Activated naive CD8-positive, alpha-beta T cell treated with anti-CD3 and anti-CD28 coated beads, Interleukin-2, amount 10 ng/mL, durations not matched to agents 7 days and 5 days (primary cell): ENCODE data around the gene MMRN1. TPM values are rescaled to one million over a fixed set of nuclear protein-coding genes. Genes with fewer than 3 reads are reported as not detected.

Source experiments
- ATAC-seq: fragments of 150-1000 bp; cut with Tn5 transposase; one replicate; pipeline ENCODE4 v1.10.0; 2021; ENCODE audit warnings: low read depth, moderate library complexity
- POLR2A ChIA-PET: fragments of 350-600 bp; sonication (Branson Sonifier 250); formaldehyde crosslinking; loops from one replicate; lab custom pipeline; 2021; ENCODE audit warnings: antibody characterized with exemption; lab: Charles Lee
- DNase-seq: peaks from one replicate; pipeline ENCODE4 v3.0.0; 2021
- H3K27ac Mint-ChIP-seq: one replicate; pipeline ENCODE4 v1.8.0; 2022; ENCODE audit warnings: mild to moderate bottlenecking, mixed read lengths
- H3K27me3 Mint-ChIP-seq: one replicate; pipeline ENCODE4 v1.8.0; 2022; ENCODE audit warnings: mild to moderate bottlenecking, moderate library complexity, mixed read lengths
- H3K36me3 Mint-ChIP-seq: one replicate; pipeline ENCODE4 v1.8.0; 2021; ENCODE audit warnings: mild to moderate bottlenecking, mixed read lengths
- H3K4me1 Mint-ChIP-seq: one replicate; pipeline ENCODE4 v1.8.0; 2021; ENCODE audit warnings: mixed read lengths
- H3K4me3 Mint-ChIP-seq: one replicate; pipeline ENCODE4 v1.8.0; 2022; ENCODE audit warnings: mild to moderate bottlenecking, moderate library complexity, mixed read lengths
- H3K9me3 Mint-ChIP-seq: one replicate; pipeline ENCODE4 v1.8.0; 2021; ENCODE audit warnings: mixed read lengths
- total RNA-seq, 2 experiments: library from RNA; stranded (reverse); gene quantifications; one replicate each; pipeline ENCODE4 v1.2.3, GENCODE V29; 2021

The MMRN1 gene
- total RNA-seq, 2 experiments from 2014 or later = 0.28 to 0.43 TPM

GRCh38 chr4:89929425-89930159 is 34.9 kb downstream of the MMRN1 start:
- Mint-ChIP-seq H3K27ac (peak overlapping the region; percentile 44), H3K4me3 (peak overlapping the region; percentile 63), H3K9me3 (peaks cover 6% of the 10 kb centered on the region), H3K27me3 (peaks cover 2% of the 10 kb centered on the region), H3K4me1 (peaks cover 13% of the 10 kb centered on the region), H3K36me3 (peaks cover 5% of the 10 kb centered on the region)
- DNase-seq = no peak
- POLR2A ChIA-PET = no interaction called here
- ATAC-seq = peak; percentile 91

- Mint-ChIP-seq H3K27me3 (peaks cover 13% of the 10 kb centered on the region), H3K4me1 (no peaks in the 10 kb centered on the region), H3K9me3 (no peaks in the 10 kb centered on the region), H3K27ac (no peak overlapping the region), H3K36me3 (no peaks in the 10 kb centered on the region), H3K4me3 (no peak overlapping the region)
- POLR2A ChIA-PET = no interaction called here
- ATAC-seq = no peak
- no peak for DNase-seq
Observed at GRCh38 chr4:89939546-89939945, 44.9 kb downstream of the MMRN1 start.

DNA sequence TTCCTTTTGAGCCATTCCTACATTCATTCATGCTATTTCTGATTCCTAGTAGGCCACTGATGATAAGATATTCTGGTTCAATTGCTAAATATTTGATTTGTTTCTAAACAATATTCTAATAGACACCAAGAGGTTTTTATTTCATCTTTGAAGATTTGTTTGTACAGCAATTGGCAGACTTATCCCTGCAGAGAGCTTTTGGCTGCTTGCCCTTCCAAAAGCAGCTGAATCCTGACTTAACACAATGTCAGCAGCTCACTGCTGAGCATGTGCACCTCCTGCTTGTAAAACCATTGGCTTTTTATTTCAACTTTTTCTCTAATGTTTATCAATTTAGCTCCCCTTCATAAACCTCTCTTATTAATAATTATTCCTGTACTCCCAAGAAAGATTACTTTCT is 45.3 kb downstream of the MMRN1 start:
- no peak overlapping the region for H3K4me3 Mint-ChIP-seq
- ATAC-seq = no peak

GRCh38 chr4:89942811-89943210 is 48.2 kb downstream of the MMRN1 start:
- ATAC-seq = no peak
- no peak overlapping the region for H3K4me3 Mint-ChIP-seq

More for the DNA sequence above, 45.3 kb downstream of the MMRN1 start:
- Mint-ChIP-seq H3K9me3 (no peaks in the 10 kb centered on the region), H3K27me3 (peaks cover 15% of the 10 kb centered on the region), H3K4me1 (no peaks in the 10 kb centered on the region), H3K27ac (no peak overlapping the region), H3K36me3 (no peaks in the 10 kb centered on the region)
- no peak for DNase-seq
- POLR2A ChIA-PET = interaction anchor here (0.7 kb wide), 1 partner anchor 55 kb away, joined by 3 read pairs; no protein-coding TSS in a partner anchor

DNA sequence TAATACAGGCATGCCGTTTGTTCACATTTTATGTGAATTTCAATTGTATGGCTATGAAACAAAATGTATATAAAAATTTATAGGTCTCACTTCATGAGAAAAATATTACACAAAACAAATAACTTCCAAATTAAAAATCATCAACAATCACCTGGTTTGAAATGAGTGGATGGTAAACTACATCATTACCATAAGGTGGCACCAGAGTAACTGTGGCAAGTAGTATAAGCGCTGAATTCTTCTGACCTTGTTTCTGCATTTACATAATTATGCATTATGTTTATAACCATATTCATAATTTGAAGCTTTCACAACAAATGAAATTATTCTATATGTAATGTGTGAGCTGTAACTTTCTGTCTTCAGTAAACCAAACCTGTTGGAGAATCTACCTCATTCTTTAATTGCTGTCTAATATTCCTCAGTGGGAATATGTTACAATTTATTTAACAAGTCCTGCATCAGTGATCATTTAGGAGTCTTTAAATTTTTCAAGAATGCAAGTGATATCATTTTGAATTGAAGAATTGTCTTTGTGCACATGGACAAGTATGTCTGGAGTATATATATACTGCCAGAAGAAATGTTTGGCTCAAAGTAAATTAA is 55.2 kb downstream of the MMRN1 start:
- no peaks in the 10 kb centered on the region for H3K36me3 Mint-ChIP-seq
- no peaks in the 10 kb centered on the region for H3K9me3 Mint-ChIP-seq
- H3K27ac Mint-ChIP-seq = no peak overlapping the region
- H3K27me3 Mint-ChIP-seq = peaks cover 3% of the 10 kb centered on the region
- no peaks in the 10 kb centered on the region for H3K4me1 Mint-ChIP-seq
- DNase-seq = no peak
- no peak for ATAC-seq
- H3K4me3 Mint-ChIP-seq = no peak overlapping the region
- POLR2A ChIA-PET = no interaction called here

More at GRCh38 chr4:89942811-89943210, 48.2 kb downstream of the MMRN1 start:
- no peak overlapping the region for H3K27ac Mint-ChIP-seq
- H3K9me3 Mint-ChIP-seq = no peaks in the 10 kb centered on the region
- H3K36me3 Mint-ChIP-seq = no peaks in the 10 kb centered on the region
- DNase-seq = no peak
- POLR2A ChIA-PET = no interaction called here
- no peaks in the 10 kb centered on the region for H3K4me1 Mint-ChIP-seq
- H3K27me3 Mint-ChIP-seq = peaks cover 7% of the 10 kb centered on the region

GRCh38 chr4:89952458-89952857 is 57.8 kb downstream of the MMRN1 start:
- H3K27ac Mint-ChIP-seq = no peak overlapping the region
- H3K27me3 Mint-ChIP-seq = peaks cover 6% of the 10 kb centered on the region
- H3K4me3 Mint-ChIP-seq = no peak overlapping the region
- H3K36me3 Mint-ChIP-seq = no peaks in the 10 kb centered on the region
- no peaks in the 10 kb centered on the region for H3K4me1 Mint-ChIP-seq
- ATAC-seq (no peak), DNase-seq (no peak)
- H3K9me3 Mint-ChIP-seq = no peaks in the 10 kb centered on the region
- POLR2A ChIA-PET = no interaction called here

- DNase-seq (no peak), ATAC-seq (no peak)
- Mint-ChIP-seq H3K36me3 (no peaks in the 10 kb centered on the region), H3K4me3 (no peak overlapping the region), H3K27me3 (peaks cover 4% of the 10 kb centered on the region), H3K4me1 (no peaks in the 10 kb centered on the region), H3K27ac (no peak overlapping the region), H3K9me3 (no peaks in the 10 kb centered on the region)
- POLR2A ChIA-PET = no interaction called here
Observed at GRCh38 chr4:89954906-89955695, 60.4 kb downstream of the MMRN1 start.

DNA sequence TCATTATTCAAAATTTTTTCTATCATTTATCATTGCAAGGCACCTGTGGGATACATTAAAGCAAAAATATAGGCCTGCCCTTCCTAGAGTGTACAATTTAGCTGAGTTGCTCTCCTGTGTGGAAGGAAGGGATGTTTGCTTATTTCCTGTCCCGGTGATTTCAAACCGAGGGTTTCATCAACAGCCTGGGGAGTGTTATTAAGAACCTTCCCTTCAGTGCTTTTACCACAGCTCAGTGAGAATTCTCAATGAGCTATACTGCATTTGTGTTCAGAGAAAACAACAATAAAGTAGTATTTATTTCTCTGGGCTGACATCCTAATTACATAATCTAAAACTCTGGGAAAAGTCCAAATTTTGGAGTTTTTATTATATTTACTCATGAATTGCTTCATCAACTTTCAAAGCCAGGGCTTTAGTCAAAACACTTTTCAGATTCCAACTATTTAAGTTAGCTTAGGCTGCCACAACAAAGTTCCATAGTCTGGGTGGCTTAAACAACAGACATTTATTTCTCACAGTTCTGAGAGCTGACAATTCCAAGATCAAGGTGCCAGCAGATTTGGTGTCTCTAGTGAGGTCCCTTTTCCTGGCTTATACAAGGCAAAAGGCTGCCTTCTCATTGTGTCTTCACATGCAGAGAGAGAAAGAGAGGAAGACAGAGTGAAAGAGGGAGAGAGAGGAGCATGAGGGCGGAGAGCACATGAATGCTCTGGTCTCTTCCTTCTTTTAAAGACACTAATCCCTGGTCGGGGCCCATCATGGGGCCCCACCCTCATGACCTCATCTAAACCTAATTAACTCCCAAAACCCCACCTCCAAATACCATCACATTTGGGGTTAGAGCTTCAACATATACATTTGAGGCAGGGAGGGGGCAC is 62.6 kb downstream of the MMRN1 start:
- Mint-ChIP-seq H3K4me3 (no peak overlapping the region), H3K9me3 (no peaks in the 10 kb centered on the region), H3K27me3 (peaks cover 6% of the 10 kb centered on the region), H3K36me3 (no peaks in the 10 kb centered on the region), H3K27ac (no peak overlapping the region), H3K4me1 (no peaks in the 10 kb centered on the region)
- no peak for ATAC-seq
- DNase-seq = no peak
- POLR2A ChIA-PET = no interaction called here

DNA sequence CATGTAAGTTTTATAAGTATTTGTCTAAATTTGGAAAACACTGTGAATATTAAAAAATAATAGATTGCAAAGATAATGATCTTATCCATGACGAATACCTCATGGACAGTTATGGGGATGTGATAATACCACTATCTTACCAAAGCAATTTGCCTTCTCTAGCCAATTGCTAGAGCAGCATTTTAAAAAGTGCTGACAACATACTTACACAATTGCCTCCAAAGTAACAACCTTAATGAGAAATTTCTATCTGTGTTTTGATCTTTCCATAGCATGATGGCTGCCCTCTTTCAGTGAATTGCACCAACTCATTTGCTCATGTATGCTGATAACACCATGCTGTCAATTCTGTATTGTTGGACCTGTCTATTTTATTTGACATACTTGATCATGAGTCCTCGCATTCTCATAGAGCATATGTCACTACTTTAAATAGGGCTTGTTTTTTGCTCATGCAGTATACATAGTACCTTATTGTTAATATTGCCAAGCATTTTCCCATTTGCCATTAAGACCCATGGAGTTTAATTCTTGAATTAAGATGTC is 87.2 kb downstream of the MMRN1 start:
- Mint-ChIP-seq H3K36me3 (no peaks in the 10 kb centered on the region), H3K27ac (no peak overlapping the region), H3K9me3 (no peaks in the 10 kb centered on the region), H3K27me3 (peaks cover 4% of the 10 kb centered on the region), H3K4me3 (no peak overlapping the region), H3K4me1 (no peaks in the 10 kb centered on the region)
- no peak for ATAC-seq
- no peak for DNase-seq
- POLR2A ChIA-PET = no interaction called here

DNA sequence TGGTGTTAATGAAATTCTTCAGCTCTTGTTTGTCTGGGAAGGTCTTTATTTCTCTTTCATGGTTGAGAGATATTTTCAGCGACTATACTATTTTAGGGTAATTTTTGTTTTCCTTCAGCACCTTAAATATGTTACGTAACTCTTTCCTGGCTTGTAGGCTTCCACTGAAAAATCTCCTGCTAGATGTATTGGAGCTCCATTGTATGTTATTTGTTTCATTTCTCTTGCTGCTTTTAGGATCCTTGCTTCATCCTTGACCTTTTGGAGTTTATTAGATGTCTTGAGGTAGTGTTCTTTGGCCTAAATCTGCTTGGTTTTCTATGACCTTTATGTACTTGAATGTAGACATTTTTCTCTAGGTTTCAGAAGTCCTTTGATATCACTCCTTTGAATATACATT is 93.6 kb downstream of the MMRN1 start:
- Mint-ChIP-seq H3K36me3 (no peaks in the 10 kb centered on the region), H3K27ac (no peak overlapping the region), H3K4me3 (no peak overlapping the region), H3K9me3 (no peaks in the 10 kb centered on the region), H3K27me3 (no peaks in the 10 kb centered on the region), H3K4me1 (no peaks in the 10 kb centered on the region)
- no peak for ATAC-seq
- POLR2A ChIA-PET = no interaction called here
- DNase-seq = no peak

- H3K9me3 Mint-ChIP-seq = no peaks in the 10 kb centered on the region
- POLR2A ChIA-PET = no interaction called here
- no peak overlapping the region for H3K27ac Mint-ChIP-seq
Observed at GRCh38 chr4:89992744-89993143, 98.1 kb downstream of the MMRN1 start.

GRCh38 chr4:89994176-89994873 is 99.7 kb downstream of the MMRN1 start:
- H3K27me3 Mint-ChIP-seq = peaks cover 7% of the 10 kb centered on the region
- DNase-seq (no peak), ATAC-seq (no peak)
- H3K36me3 Mint-ChIP-seq = no peaks in the 10 kb centered on the region
- POLR2A ChIA-PET = interaction anchor here (0.6 kb wide), 1 partner anchor 54 kb away, joined by 3 read pairs; no protein-coding TSS in a partner anchor
- H3K4me3 Mint-ChIP-seq = no peak overlapping the region
- H3K9me3 Mint-ChIP-seq = no peaks in the 10 kb centered on the region
- H3K27ac Mint-ChIP-seq = no peak overlapping the region
- H3K4me1 Mint-ChIP-seq = no peaks in the 10 kb centered on the region

More at GRCh38 chr4:89992744-89993143, 98.1 kb downstream of the MMRN1 start:
- H3K36me3 Mint-ChIP-seq = no peaks in the 10 kb centered on the region
- ATAC-seq (no peak), DNase-seq (no peak)
- H3K4me3 Mint-ChIP-seq = no peak overlapping the region
- H3K4me1 Mint-ChIP-seq = no peaks in the 10 kb centered on the region
- peaks cover 3% of the 10 kb centered on the region for H3K27me3 Mint-ChIP-seq
